WTC11 (cell line): ENCODE results near the gene BCL7B. TPM values are rescaled to one million over a fixed set of nuclear protein-coding genes. Genes with fewer than 3 reads are reported as not detected.

Experiments used
- CBFB ChIP-seq: sonication (generic); formaldehyde crosslinking; IDR thresholded peaks from 2 replicates; pipeline ENCODE4 v1.8.1; 2022; ENCODE audit warnings: mild to moderate bottlenecking, low read depth, missing genetic modification reagents
- CREM ChIP-seq: sonication (generic); formaldehyde crosslinking; IDR thresholded peaks from 2 replicates; pipeline ENCODE4 v1.8.1; 2022; ENCODE audit warnings: mild to moderate bottlenecking, missing genetic modification reagents, moderate library complexity
- ELF4 ChIP-seq: sonication (generic); formaldehyde crosslinking; IDR thresholded peaks from 2 replicates; pipeline ENCODE4 v1.8.1; 2022; ENCODE audit warnings: low read depth, mild to moderate bottlenecking, moderate library complexity, missing genetic modification reagents
- EMX1 ChIP-seq: fragments of 250-450 bp; sonication (Bioruptor Pico); IDR thresholded peaks from 2 replicates; pipeline ENCODE4 v1.8.0; 2021; ENCODE audit warnings: mild to moderate bottlenecking
- ESRRA ChIP-seq: sonication (generic); formaldehyde crosslinking; IDR thresholded peaks from 2 replicates; pipeline ENCODE4 v1.8.1; 2022; ENCODE audit warnings: mild to moderate bottlenecking, missing genetic modification reagents, borderline replicate concordance
- ETV6 ChIP-seq: sonication (generic); formaldehyde crosslinking; IDR thresholded peaks from 2 replicates; pipeline ENCODE4 v1.8.1; 2022; ENCODE audit warnings: mild to moderate bottlenecking, missing genetic modification reagents
- FOXJ3 ChIP-seq: sonication (generic); formaldehyde crosslinking; IDR thresholded peaks from 2 replicates; pipeline ENCODE4 v1.9.0; 2021; ENCODE audit warnings: missing genetic modification reagents, mild to moderate bottlenecking, borderline replicate concordance
- FOXP1 ChIP-seq: sonication (generic); formaldehyde crosslinking; IDR thresholded peaks from 2 replicates; pipeline ENCODE4 v1.8.0; 2022; ENCODE audit warnings: missing genetic modification reagents, mild to moderate bottlenecking, moderate library complexity, borderline replicate concordance
- GABPB1 ChIP-seq: sonication (generic); formaldehyde crosslinking; IDR thresholded peaks from 2 replicates; pipeline ENCODE4 v1.8.1; 2023; ENCODE audit warnings: mild to moderate bottlenecking, missing genetic modification reagents
- JAZF1 ChIP-seq: fragments of 250-450 bp; sonication (Bioruptor Pico); IDR thresholded peaks from 2 replicates; pipeline ENCODE4 v1.9.0; 2021; ENCODE audit warnings: moderate library complexity, mild to moderate bottlenecking, inconsistent platforms
- NR1H2 ChIP-seq: sonication (generic); formaldehyde crosslinking; IDR thresholded peaks from 2 replicates; pipeline ENCODE4 v1.9.0; 2021; ENCODE audit warnings: mild to moderate bottlenecking, moderate library complexity, missing genetic modification reagents
- NR2C2 ChIP-seq: sonication (generic); formaldehyde crosslinking; IDR thresholded peaks from 2 replicates; pipeline ENCODE4 v1.8.0; 2022; ENCODE audit warnings: mild to moderate bottlenecking, missing genetic modification reagents
- NR3C1 ChIP-seq: sonication (generic); formaldehyde crosslinking; conservative IDR thresholded peaks from 2 replicates; pipeline ENCODE4 v1.8.1; 2023; ENCODE audit warnings: low read depth, mild to moderate bottlenecking, missing genetic modification reagents
- RELA ChIP-seq: sonication (generic); formaldehyde crosslinking; IDR thresholded peaks from 2 replicates; pipeline ENCODE4 v1.8.1; 2022; ENCODE audit warnings: missing genetic modification reagents, mild to moderate bottlenecking, borderline replicate concordance
- RORB ChIP-seq: fragments of 250-450 bp; sonication (Bioruptor Pico); IDR thresholded peaks from 2 replicates; pipeline ENCODE4 v1.9.0; 2021; ENCODE audit warnings: mild to moderate bottlenecking
- SOX15 ChIP-seq: fragments of 250-450 bp; sonication (Bioruptor Pico); IDR thresholded peaks from 2 replicates; pipeline ENCODE4 v1.9.0; 2021; ENCODE audit warnings: mild to moderate bottlenecking
- TCF7 ChIP-seq: sonication (generic); formaldehyde crosslinking; IDR thresholded peaks from 2 replicates; pipeline ENCODE4 v1.8.0; 2022; ENCODE audit warnings: mild to moderate bottlenecking, low read depth, missing genetic modification reagents, moderate library complexity
- ZNF671 ChIP-seq: fragments of 250-450 bp; sonication (Bioruptor Pico); IDR thresholded peaks from 2 replicates; pipeline ENCODE4 v1.8.0; 2021; ENCODE audit warnings: mild to moderate bottlenecking
- total RNA-seq: library from RNA; stranded (reverse); gene quantifications from 3 replicates; pipeline ENCODE4 v1.2.3, GENCODE V29; 2021
- TF ChIP-seq, protein P1 (sequence below): sonication (generic); formaldehyde crosslinking; IDR thresholded peaks from 2 replicates; pipeline ENCODE4 v1.8.1; 2022; ENCODE audit warnings: mild to moderate bottlenecking, missing genetic modification reagents, moderate library complexity, borderline replicate concordance
- TF ChIP-seq, protein P2 (sequence below): sonication (generic); formaldehyde crosslinking; IDR thresholded peaks from 2 replicates; pipeline ENCODE4 v1.8.0; 2022; ENCODE audit warnings: missing genetic modification reagents
- TF ChIP-seq, protein P3 (sequence below): sonication (generic); formaldehyde crosslinking; IDR thresholded peaks from 2 replicates; pipeline ENCODE4 v1.8.0; 2022; ENCODE audit warnings: mild to moderate bottlenecking, missing genetic modification reagents
- TF ChIP-seq, protein P4 (sequence below): sonication (generic); formaldehyde crosslinking; IDR thresholded peaks from 2 replicates; pipeline ENCODE4 v1.8.0; 2022; ENCODE audit warnings: mild to moderate bottlenecking, missing genetic modification reagents
- TF ChIP-seq, protein P5 (sequence below): sonication (generic); formaldehyde crosslinking; IDR thresholded peaks from 2 replicates; pipeline ENCODE4 v1.8.1; 2022; ENCODE audit warnings: mild to moderate bottlenecking, moderate library complexity, missing genetic modification reagents
- TF ChIP-seq, protein P6 (sequence below): sonication (generic); formaldehyde crosslinking; IDR thresholded peaks from 2 replicates; pipeline ENCODE4 v1.8.1; 2023; ENCODE audit warnings: mild to moderate bottlenecking, missing genetic modification reagents, borderline replicate concordance
- TF ChIP-seq, protein P7 (sequence below): sonication (generic); formaldehyde crosslinking; IDR thresholded peaks from 2 replicates; pipeline ENCODE4 v1.8.0; 2022; ENCODE audit warnings: mild to moderate bottlenecking, missing genetic modification reagents

The BCL7B gene
- total RNA-seq, 1 experiment from 2014 or later, result 28.5 TPM

DNA sequence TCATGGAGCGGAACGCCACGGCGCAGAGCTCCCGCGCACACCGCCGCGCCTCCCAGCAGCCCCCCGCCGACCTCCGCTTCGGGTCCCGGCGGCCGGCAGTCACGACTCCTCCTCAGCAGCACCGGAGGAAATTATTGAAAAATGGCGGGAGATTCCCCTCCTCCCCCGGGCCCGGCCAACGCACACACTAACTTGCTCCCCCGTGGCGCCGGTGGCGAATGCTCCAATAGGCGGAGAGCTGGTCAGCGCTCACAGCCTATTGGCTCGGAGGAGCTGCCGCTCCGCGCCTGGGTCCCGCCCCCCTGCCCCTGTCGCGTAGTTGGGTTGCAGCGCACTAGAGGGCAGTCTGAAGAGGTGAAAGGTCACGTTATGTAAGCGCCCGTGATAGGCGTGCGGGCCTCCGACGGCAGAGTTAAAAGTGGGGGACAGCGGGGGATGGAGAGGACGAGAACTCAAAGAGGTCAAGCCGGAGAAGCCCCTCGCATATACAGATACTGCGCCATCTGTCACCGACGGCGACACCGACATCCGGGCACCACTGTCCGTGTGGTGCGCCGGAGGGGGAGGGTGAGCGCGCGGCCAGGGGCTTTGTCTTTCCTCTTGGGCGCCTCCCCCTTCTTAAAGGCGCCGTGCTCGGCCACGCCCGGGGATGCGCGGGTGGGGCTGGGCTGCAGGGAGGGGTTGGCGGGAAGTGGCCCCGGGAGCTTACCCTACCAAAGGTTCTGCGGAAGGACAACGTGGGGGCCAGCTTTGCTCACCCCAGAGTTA, 35.2 kb downstream of the BCL7B start, which contains the start of gene BAZ1B (continued):
- TF ChIP-seq, protein P1, sequence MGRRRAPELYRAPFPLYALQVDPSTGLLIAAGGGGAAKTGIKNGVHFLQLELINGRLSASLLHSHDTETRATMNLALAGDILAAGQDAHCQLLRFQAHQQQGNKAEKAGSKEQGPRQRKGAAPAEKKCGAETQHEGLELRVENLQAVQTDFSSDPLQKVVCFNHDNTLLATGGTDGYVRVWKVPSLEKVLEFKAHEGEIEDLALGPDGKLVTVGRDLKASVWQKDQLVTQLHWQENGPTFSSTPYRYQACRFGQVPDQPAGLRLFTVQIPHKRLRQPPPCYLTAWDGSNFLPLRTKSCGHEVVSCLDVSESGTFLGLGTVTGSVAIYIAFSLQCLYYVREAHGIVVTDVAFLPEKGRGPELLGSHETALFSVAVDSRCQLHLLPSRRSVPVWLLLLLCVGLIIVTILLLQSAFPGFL (CRISPR knock-in tag), result no peak
- TF ChIP-seq NR1H2 (CRISPR knock-in tag) (no peak), TCF7 (CRISPR knock-in tag) (no peak), SOX15 (CRISPR knock-in tag) (no peak), NR3C1 (CRISPR knock-in tag) (no peak), RELA (CRISPR knock-in tag) (no peak), ESRRA (CRISPR knock-in tag) (no peak), CBFB (CRISPR knock-in tag) (no peak), CREM (CRISPR knock-in tag) (0 out of 2 replicates have a peak, but pooled peaks have one; percentile 33), ETV6 (peak; percentile 41), EMX1 (CRISPR knock-in tag) (no peak), ZNF671 (CRISPR knock-in tag) (no peak), ELF4 (CRISPR knock-in tag) (no peak), NR2C2 (CRISPR knock-in tag) (peak; percentile 84), JAZF1 (CRISPR knock-in tag) (no peak), RORB (no peak), FOXP1 (no peak), FOXJ3 (CRISPR knock-in tag) (no peak), GABPB1 (CRISPR knock-in tag) (peak; percentile 58)
- TF ChIP-seq, protein P2, sequence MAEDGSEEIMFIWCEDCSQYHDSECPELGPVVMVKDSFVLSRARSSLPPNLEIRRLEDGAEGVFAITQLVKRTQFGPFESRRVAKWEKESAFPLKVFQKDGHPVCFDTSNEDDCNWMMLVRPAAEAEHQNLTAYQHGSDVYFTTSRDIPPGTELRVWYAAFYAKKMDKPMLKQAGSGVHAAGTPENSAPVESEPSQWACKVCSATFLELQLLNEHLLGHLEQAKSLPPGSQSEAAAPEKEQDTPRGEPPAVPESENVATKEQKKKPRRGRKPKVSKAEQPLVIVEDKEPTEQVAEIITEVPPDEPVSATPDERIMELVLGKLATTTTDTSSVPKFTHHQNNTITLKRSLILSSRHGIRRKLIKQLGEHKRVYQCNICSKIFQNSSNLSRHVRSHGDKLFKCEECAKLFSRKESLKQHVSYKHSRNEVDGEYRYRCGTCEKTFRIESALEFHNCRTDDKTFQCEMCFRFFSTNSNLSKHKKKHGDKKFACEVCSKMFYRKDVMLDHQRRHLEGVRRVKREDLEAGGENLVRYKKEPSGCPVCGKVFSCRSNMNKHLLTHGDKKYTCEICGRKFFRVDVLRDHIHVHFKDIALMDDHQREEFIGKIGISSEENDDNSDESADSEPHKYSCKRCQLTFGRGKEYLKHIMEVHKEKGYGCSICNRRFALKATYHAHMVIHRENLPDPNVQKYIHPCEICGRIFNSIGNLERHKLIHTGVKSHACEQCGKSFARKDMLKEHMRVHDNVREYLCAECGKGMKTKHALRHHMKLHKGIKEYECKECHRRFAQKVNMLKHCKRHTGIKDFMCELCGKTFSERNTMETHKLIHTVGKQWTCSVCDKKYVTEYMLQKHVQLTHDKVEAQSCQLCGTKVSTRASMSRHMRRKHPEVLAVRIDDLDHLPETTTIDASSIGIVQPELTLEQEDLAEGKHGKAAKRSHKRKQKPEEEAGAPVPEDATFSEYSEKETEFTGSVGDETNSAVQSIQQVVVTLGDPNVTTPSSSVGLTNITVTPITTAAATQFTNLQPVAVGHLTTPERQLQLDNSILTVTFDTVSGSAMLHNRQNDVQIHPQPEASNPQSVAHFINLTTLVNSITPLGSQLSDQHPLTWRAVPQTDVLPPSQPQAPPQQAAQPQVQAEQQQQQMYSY (CRISPR knock-in tag), result no peak
- TF ChIP-seq, protein P3, sequence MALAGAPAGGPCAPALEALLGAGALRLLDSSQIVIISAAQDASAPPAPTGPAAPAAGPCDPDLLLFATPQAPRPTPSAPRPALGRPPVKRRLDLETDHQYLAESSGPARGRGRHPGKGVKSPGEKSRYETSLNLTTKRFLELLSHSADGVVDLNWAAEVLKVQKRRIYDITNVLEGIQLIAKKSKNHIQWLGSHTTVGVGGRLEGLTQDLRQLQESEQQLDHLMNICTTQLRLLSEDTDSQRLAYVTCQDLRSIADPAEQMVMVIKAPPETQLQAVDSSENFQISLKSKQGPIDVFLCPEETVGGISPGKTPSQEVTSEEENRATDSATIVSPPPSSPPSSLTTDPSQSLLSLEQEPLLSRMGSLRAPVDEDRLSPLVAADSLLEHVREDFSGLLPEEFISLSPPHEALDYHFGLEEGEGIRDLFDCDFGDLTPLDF (CRISPR knock-in tag), result no peak
- TF ChIP-seq, protein P4, sequence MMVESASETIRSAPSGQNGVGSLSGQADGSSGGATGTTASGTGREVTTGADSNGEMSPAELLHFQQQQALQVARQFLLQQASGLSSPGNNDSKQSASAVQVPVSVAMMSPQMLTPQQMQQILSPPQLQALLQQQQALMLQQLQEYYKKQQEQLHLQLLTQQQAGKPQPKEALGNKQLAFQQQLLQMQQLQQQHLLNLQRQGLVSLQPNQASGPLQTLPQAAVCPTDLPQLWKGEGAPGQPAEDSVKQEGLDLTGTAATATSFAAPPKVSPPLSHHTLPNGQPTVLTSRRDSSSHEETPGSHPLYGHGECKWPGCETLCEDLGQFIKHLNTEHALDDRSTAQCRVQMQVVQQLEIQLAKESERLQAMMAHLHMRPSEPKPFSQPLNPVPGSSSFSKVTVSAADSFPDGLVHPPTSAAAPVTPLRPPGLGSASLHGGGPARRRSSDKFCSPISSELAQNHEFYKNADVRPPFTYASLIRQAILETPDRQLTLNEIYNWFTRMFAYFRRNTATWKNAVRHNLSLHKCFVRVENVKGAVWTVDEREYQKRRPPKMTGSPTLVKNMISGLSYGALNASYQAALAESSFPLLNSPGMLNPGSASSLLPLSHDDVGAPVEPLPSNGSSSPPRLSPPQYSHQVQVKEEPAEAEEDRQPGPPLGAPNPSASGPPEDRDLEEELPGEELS, result peak; percentile 60
- TF ChIP-seq, protein P5, sequence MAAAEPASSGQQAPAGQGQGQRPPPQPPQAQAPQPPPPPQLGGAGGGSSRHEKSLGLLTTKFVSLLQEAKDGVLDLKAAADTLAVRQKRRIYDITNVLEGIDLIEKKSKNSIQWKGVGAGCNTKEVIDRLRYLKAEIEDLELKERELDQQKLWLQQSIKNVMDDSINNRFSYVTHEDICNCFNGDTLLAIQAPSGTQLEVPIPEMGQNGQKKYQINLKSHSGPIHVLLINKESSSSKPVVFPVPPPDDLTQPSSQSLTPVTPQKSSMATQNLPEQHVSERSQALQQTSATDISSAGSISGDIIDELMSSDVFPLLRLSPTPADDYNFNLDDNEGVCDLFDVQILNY, result peak; percentile 57
- TF ChIP-seq, protein P6, sequence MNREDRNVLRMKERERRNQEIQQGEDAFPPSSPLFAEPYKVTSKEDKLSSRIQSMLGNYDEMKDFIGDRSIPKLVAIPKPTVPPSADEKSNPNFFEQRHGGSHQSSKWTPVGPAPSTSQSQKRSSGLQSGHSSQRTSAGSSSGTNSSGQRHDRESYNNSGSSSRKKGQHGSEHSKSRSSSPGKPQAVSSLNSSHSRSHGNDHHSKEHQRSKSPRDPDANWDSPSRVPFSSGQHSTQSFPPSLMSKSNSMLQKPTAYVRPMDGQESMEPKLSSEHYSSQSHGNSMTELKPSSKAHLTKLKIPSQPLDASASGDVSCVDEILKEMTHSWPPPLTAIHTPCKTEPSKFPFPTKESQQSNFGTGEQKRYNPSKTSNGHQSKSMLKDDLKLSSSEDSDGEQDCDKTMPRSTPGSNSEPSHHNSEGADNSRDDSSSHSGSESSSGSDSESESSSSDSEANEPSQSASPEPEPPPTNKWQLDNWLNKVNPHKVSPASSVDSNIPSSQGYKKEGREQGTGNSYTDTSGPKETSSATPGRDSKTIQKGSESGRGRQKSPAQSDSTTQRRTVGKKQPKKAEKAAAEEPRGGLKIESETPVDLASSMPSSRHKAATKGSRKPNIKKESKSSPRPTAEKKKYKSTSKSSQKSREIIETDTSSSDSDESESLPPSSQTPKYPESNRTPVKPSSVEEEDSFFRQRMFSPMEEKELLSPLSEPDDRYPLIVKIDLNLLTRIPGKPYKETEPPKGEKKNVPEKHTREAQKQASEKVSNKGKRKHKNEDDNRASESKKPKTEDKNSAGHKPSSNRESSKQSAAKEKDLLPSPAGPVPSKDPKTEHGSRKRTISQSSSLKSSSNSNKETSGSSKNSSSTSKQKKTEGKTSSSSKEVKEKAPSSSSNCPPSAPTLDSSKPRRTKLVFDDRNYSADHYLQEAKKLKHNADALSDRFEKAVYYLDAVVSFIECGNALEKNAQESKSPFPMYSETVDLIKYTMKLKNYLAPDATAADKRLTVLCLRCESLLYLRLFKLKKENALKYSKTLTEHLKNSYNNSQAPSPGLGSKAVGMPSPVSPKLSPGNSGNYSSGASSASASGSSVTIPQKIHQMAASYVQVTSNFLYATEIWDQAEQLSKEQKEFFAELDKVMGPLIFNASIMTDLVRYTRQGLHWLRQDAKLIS (CRISPR knock-in tag), result no peak
- TF ChIP-seq, protein P7, sequence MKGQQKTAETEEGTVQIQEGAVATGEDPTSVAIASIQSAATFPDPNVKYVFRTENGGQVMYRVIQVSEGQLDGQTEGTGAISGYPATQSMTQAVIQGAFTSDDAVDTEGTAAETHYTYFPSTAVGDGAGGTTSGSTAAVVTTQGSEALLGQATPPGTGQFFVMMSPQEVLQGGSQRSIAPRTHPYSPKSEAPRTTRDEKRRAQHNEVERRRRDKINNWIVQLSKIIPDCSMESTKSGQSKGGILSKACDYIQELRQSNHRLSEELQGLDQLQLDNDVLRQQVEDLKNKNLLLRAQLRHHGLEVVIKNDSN (CRISPR knock-in tag), result peak; percentile 44; the same call in 1 of the 2 replicates
